ENCODE measurements around the gene FAH. TPM values are rescaled to one million over a fixed set of nuclear protein-coding genes. Genes with fewer than 3 reads are reported as not detected.
A peak's percentile ranks its signal among the peaks of the same experiment; 100 is the strongest.

FAH gene
- polyA plus RNA-seq, 1 donor (not counting 4 experiments of a cell fraction or from before 2014, with no cell fraction given), result 29.4 TPM

DNA sequence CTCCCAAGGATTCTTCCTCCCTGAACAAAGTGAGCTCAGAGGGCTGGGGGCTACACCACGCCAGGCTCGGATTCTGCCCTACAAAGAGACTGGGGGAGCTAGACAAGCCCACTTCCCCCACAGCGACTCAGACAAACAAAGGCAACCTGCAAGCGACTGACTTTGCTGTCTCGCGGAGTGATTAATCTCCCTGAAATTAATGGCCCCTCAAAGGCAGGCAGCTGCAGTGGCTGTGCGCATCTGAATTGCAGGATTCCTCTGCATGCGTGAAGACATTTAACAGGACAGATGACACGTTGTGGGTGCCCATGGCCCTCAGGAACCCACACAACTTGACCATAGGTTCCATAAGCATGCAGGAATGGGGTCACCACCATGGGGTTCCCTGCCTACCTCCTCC lies 80.8 kb downstream of the FAH start:
- DNase-seq (ENCODE audit: low read depth, low spot score) (no peak), FAIRE-seq (no peak)
- H3K27me3 ChIP-seq (ENCODE audit: control insufficient read depth, extremely low read depth, insufficient read depth, low read length), result peaks cover 8% of the 10 kb centered on the region
- no peak overlapping the region for H3K4me3 ChIP-seq (ENCODE audit: control insufficient read depth in 2 of 3, extremely low read depth in 1 of 3, insufficient read depth in 2 of 3, low read depth in 1 of 3, low read length in 3 of 3)
- dilution Hi-C loops (cut with MboI; ENCODE audit: extremely low pct_ligation_motif_present, low sequenced_read_pairs), result no loop called here
- no peaks in the 10 kb centered on the region for H3K4me1 ChIP-seq (ENCODE audit: control insufficient read depth, extremely low read depth, insufficient read depth, low read length)
- no peaks in the 10 kb centered on the region for H3K36me3 ChIP-seq (ENCODE audit: control insufficient read depth in 2 of 2, extremely low read depth in 1 of 2, insufficient read depth in 2 of 2, low read length in 2 of 2)
- H4K20me1 ChIP-seq (ENCODE audit: control insufficient read depth, extremely low read depth, insufficient read depth, low read length), result no peaks in the 10 kb centered on the region
- no peaks in the 10 kb centered on the region for H3K9me1 ChIP-seq (ENCODE audit: control insufficient read depth, extremely low read depth, insufficient read depth, low read length)
- no peak overlapping the region for H3K27ac ChIP-seq (ENCODE audit: control insufficient read depth, insufficient read depth, low read length)
- no peaks in the 10 kb centered on the region for H3K79me2 ChIP-seq (ENCODE audit: control insufficient read depth, insufficient read depth, low read length)
- no peak for TF ChIP-seq CTCF (optimal IDR thresholded peaks at IDR 0.05 in 1 of 3, IDR thresholded peaks at IDR 0.05 in 1 of 3, conservative IDR thresholded peaks at IDR 0.05 in 1 of 3; ENCODE audit: extremely low read depth in 1 of 3, insufficient read depth in 2 of 3, low read length in 3 of 3)
- TF ChIP-seq EZH2 (IDR thresholded peaks at IDR 0.05; ENCODE audit: low read length), result peak; percentile 18
- H2AFZ ChIP-seq (ENCODE audit: control insufficient read depth, low read length), result no peak overlapping the region
- H3K4me2 ChIP-seq (ENCODE audit: control insufficient read depth, extremely low read depth, insufficient read depth, low read depth, low read length), result no peak overlapping the region
- H3K9me3 ChIP-seq (ENCODE audit: control insufficient read depth, low read depth, low read length), result no peaks in the 10 kb centered on the region
- no peak overlapping the region for H3K9ac ChIP-seq (ENCODE audit: control insufficient read depth, extremely low read depth, insufficient read depth, low read length)

DNA sequence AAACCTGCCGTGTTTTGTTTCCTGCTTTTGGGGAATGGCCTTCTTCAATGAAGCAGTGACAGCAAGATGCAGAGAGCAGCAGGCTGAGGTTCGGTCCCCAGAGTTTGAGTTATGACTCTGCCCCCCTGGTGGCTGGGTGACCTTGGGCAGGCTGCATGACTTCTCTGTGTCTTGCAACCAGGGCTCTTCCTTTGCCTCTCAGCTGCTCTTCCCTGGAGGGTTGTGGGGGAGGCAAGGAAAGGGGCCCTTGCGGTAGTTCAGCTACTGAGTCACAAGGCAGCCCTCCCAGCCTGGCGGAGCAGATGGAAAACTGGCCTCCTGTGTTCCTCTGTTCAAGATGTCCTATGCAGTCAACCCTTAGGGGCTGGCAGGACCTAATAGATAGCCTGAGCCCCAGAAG lies 82.1 kb downstream of the FAH start:
- Histone ChIP-seq H3K4me3 (ENCODE audit: control insufficient read depth in 2 of 3, extremely low read depth in 1 of 3, insufficient read depth in 2 of 3, low read depth in 1 of 3, low read length in 3 of 3) (no peak overlapping the region), H4K20me1 (ENCODE audit: control insufficient read depth, extremely low read depth, insufficient read depth, low read length) (no peaks in the 10 kb centered on the region), H3K79me2 (ENCODE audit: control insufficient read depth, insufficient read depth, low read length) (no peaks in the 10 kb centered on the region), H3K9ac (ENCODE audit: control insufficient read depth, extremely low read depth, insufficient read depth, low read length) (no peak overlapping the region), H3K27ac (ENCODE audit: control insufficient read depth, insufficient read depth, low read length) (no peak overlapping the region), H3K36me3 (ENCODE audit: control insufficient read depth in 2 of 2, extremely low read depth in 1 of 2, insufficient read depth in 2 of 2, low read length in 2 of 2) (no peaks in the 10 kb centered on the region), H3K9me1 (ENCODE audit: control insufficient read depth, extremely low read depth, insufficient read depth, low read length) (no peaks in the 10 kb centered on the region), H3K4me1 (ENCODE audit: control insufficient read depth, extremely low read depth, insufficient read depth, low read length) (no peaks in the 10 kb centered on the region), H3K27me3 (ENCODE audit: control insufficient read depth, extremely low read depth, insufficient read depth, low read length) (peaks cover 8% of the 10 kb centered on the region), H3K4me2 (ENCODE audit: control insufficient read depth, extremely low read depth, insufficient read depth, low read depth, low read length) (no peak overlapping the region), H2AFZ (ENCODE audit: control insufficient read depth, low read length) (no peak overlapping the region), H3K9me3 (ENCODE audit: control insufficient read depth, low read depth, low read length) (no peaks in the 10 kb centered on the region)
- FAIRE-seq (no peak), DNase-seq (ENCODE audit: low read depth, low spot score) (peak; percentile 4)
- TF ChIP-seq EZH2 (IDR thresholded peaks at IDR 0.05; ENCODE audit: low read length) (no peak), CTCF (optimal IDR thresholded peaks at IDR 0.05 in 1 of 3, IDR thresholded peaks at IDR 0.05 in 1 of 3, conservative IDR thresholded peaks at IDR 0.05 in 1 of 3; ENCODE audit: extremely low read depth in 1 of 3, insufficient read depth in 2 of 3, low read length in 3 of 3) (peak; percentile 64 to 89 (median 80))
- dilution Hi-C loops (cut with MboI; ENCODE audit: extremely low pct_ligation_motif_present, low sequenced_read_pairs), result no loop called here

Other genes with a start within 250 kb of the FAH start
- 0.10 to 0.23 TPM in 2 of 3 replicates, not detected in the other for gene BCL2A1, start 181.8 kb upstream of the FAH start, polyA plus RNA-seq
- 76.3 to 143 TPM (median 142 TPM) in 3 replicates for gene ZFAND6, start 93.3 kb upstream of the FAH start, polyA plus RNA-seq
- not detected in 3 replicates for gene CTXND1, start 99.2 kb downstream of the FAH start, polyA plus RNA-seq

All from keratinocyte (primary cell).